ENCODE data around the gene BRIP1. TPM values are rescaled to one million over a fixed set of nuclear protein-coding genes. Genes with fewer than 3 reads are reported as not detected.
A peak's percentile ranks its signal among the peaks of the same experiment; 100 is the strongest.

BRIP1 gene
- total and polyA plus RNA-seq, 2 experiments from 2014 or later: 2.2 to 4.0 TPM

GRCh38 chr17:61639818-61640217, 223.5 kb downstream of the BRIP1 start:
- H3F3A ChIP-seq (ENCODE audit: insufficient read depth): no peaks in the 10 kb centered on the region
- H3K79me2 ChIP-seq (ENCODE audit: insufficient read depth): no peaks in the 10 kb centered on the region
- no peaks in the 10 kb centered on the region for H3K27me3 ChIP-seq (replicated peaks; ENCODE audit: insufficient read depth)
- no peak overlapping the region for H3K9ac ChIP-seq
- H4K20me1 ChIP-seq (ENCODE audit: insufficient read depth): no peaks in the 10 kb centered on the region
- H3K4me2 ChIP-seq (ENCODE audit: unreplicated experiment): no peak overlapping the region
- 76 to 86% methylated on average over 1 of the region's 1 CpG for WGBS, 2 experiments (ENCODE audit: low coverage in 1 of 2, low lambda C conversion rate in 2 of 2, missing lambda C conversion rate in 2 of 2)
- in situ Hi-C loops (cut with MboI): loop anchor here (25.0 kb wide), 1 partner anchor 472 kb away; no protein-coding TSS in a partner anchor
- no peaks in the 10 kb centered on the region for H3K4me1 ChIP-seq (ENCODE audit: insufficient read depth)
- no peak overlapping the region for H3K4me3 ChIP-seq
- TF ChIP-seq EZH2phosphoT487 (IDR thresholded peaks at IDR 0.05; ENCODE audit: insufficient read depth, low read depth) (no peak), EZH2 (IDR thresholded peaks at IDR 0.05; ENCODE audit: insufficient read depth, poor library complexity, severe bottlenecking) (no peak)
- H3K36me3 ChIP-seq (ENCODE audit: low read depth): no peaks in the 10 kb centered on the region
- H3K9me2 ChIP-seq (ENCODE audit: insufficient read depth): no peaks in the 10 kb centered on the region
- H3K9me3 ChIP-seq (ENCODE audit: low read depth): no peaks in the 10 kb centered on the region
- no peak overlapping the region for H3K27ac ChIP-seq
- DNase-seq: no peak
- H2AFZ ChIP-seq: no peak overlapping the region

DNA sequence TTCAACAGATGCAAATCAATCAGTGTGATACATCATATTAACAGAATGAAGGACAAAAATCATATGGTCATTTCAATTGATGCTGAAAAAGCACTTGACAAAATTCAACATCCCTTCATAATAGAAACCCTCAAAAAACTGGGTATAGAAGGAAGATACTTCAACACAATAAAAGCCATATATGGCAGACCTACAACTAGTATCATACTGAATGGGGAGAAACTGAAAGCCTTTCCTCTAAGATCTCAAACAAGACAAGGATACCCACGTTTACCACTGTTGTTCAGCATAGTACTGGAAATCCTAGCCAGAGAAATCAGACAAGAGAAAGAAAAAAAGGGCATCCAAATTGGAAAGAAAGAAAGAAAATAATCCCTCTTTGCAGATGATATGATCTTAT, 225.2 kb downstream of the BRIP1 start:
- TF ChIP-seq EZH2 (IDR thresholded peaks at IDR 0.05; ENCODE audit: insufficient read depth, poor library complexity, severe bottlenecking) (no peak), EZH2phosphoT487 (IDR thresholded peaks at IDR 0.05; ENCODE audit: insufficient read depth, low read depth) (no peak)
- H3K36me3 ChIP-seq (ENCODE audit: low read depth): no peaks in the 10 kb centered on the region
- WGBS, 2 experiments (ENCODE audit: low coverage in 1 of 2, low lambda C conversion rate in 2 of 2, missing lambda C conversion rate in 2 of 2): 39 to 47% methylated on average over 1 of the region's 1 CpG
- no peak for DNase-seq
- no peaks in the 10 kb centered on the region for H4K20me1 ChIP-seq (ENCODE audit: insufficient read depth)
- H3K79me2 ChIP-seq (ENCODE audit: insufficient read depth): no peaks in the 10 kb centered on the region
- no peak overlapping the region for H2AFZ ChIP-seq
- in situ Hi-C loops (cut with MboI): loop anchor here (25.0 kb wide), 1 partner anchor 474 kb away; no protein-coding TSS in a partner anchor
- no peaks in the 10 kb centered on the region for H3K9me3 ChIP-seq (ENCODE audit: low read depth)
- H3K9me2 ChIP-seq (ENCODE audit: insufficient read depth): no peaks in the 10 kb centered on the region
- no peaks in the 10 kb centered on the region for H3F3A ChIP-seq (ENCODE audit: insufficient read depth)
- no peak overlapping the region for H3K9ac ChIP-seq
- H3K4me3 ChIP-seq: no peak overlapping the region
- no peak overlapping the region for H3K27ac ChIP-seq
- no peak overlapping the region for H3K4me2 ChIP-seq (ENCODE audit: unreplicated experiment)
- H3K4me1 ChIP-seq (ENCODE audit: insufficient read depth): no peaks in the 10 kb centered on the region
- H3K27me3 ChIP-seq (replicated peaks; ENCODE audit: insufficient read depth): no peaks in the 10 kb centered on the region

- Histone ChIP-seq H4K20me1 (ENCODE audit: insufficient read depth) (no peaks in the 10 kb centered on the region), H3K9me2 (ENCODE audit: insufficient read depth) (no peaks in the 10 kb centered on the region), H3K27ac (no peak overlapping the region), H3K36me3 (ENCODE audit: low read depth) (no peaks in the 10 kb centered on the region), H3K9ac (no peak overlapping the region), H3F3A (ENCODE audit: insufficient read depth) (no peaks in the 10 kb centered on the region), H3K9me3 (ENCODE audit: low read depth) (no peaks in the 10 kb centered on the region), H3K79me2 (ENCODE audit: insufficient read depth) (no peaks in the 10 kb centered on the region), H2AFZ (no peak overlapping the region), H3K4me3 (no peak overlapping the region), H3K27me3 (replicated peaks; ENCODE audit: insufficient read depth) (no peaks in the 10 kb centered on the region), H3K4me2 (ENCODE audit: unreplicated experiment) (no peak overlapping the region), H3K4me1 (ENCODE audit: insufficient read depth) (no peaks in the 10 kb centered on the region)
- TF ChIP-seq EZH2phosphoT487 (IDR thresholded peaks at IDR 0.05; ENCODE audit: insufficient read depth, low read depth) (no peak), EZH2 (IDR thresholded peaks at IDR 0.05; ENCODE audit: insufficient read depth, poor library complexity, severe bottlenecking) (no peak)
- WGBS, 2 experiments (ENCODE audit: low coverage in 1 of 2, low lambda C conversion rate in 2 of 2, missing lambda C conversion rate in 2 of 2): 10% methylated on average over 3 of the region's 3 CpGs
- peak; percentile 60 for DNase-seq
- in situ Hi-C loops (cut with MboI): loop anchor here (25.0 kb wide), 1 partner anchor 476 kb away; no protein-coding TSS in a partner anchor
These were observed 227.4 kb downstream of the BRIP1 start for GRCh38 chr17:61635913-61636432.

DNA sequence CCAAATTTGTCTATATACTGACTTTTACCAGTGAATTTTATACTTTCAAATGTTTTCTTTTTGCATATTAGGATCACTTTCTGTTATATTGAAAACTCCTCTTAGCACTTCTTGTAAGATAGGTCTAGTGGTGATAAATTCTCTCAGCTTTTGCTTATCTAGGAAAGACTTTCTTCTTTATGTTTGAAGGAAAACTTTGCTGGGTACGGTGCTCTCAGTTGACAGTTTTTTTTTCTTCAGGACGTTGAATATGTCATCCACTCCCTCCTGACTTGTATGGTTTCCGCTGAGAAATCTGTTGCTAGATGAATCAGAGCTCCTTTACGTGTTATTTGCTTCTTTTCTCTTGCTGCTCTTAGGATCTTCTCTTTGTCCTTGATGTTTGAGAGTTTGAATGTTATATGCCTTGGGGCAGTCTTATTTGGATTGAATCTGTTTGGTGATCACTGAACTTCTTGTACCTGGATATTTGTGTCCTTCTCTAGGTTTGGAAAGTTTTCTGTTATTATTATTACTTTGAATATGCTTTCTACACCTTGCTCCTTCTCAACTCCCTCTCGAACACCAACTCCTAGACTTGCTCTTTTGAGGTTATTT, 228.3 kb downstream of the BRIP1 start:
- Histone ChIP-seq H4K20me1 (ENCODE audit: insufficient read depth) (no peaks in the 10 kb centered on the region), H3K4me1 (ENCODE audit: insufficient read depth) (no peaks in the 10 kb centered on the region), H3F3A (ENCODE audit: insufficient read depth) (no peaks in the 10 kb centered on the region), H3K36me3 (ENCODE audit: low read depth) (no peaks in the 10 kb centered on the region), H3K27ac (no peak overlapping the region), H3K79me2 (ENCODE audit: insufficient read depth) (no peaks in the 10 kb centered on the region), H3K4me2 (ENCODE audit: unreplicated experiment) (no peak overlapping the region), H2AFZ (no peak overlapping the region), H3K4me3 (no peak overlapping the region), H3K9me2 (ENCODE audit: insufficient read depth) (no peaks in the 10 kb centered on the region), H3K27me3 (replicated peaks; ENCODE audit: insufficient read depth) (no peaks in the 10 kb centered on the region), H3K9ac (no peak overlapping the region), H3K9me3 (ENCODE audit: low read depth) (no peaks in the 10 kb centered on the region)
- 39 to 47% methylated on average over 5 of the region's 5 CpGs for WGBS, 2 experiments (ENCODE audit: low coverage in 1 of 2, low lambda C conversion rate in 2 of 2, missing lambda C conversion rate in 2 of 2)
- in situ Hi-C loops (cut with MboI): loop anchor here (5.0 to 25.0 kb wide), 2 partner anchors 207 to 477 kb away; no protein-coding TSS in a partner anchor
- no peak for TF ChIP-seq EZH2phosphoT487 (IDR thresholded peaks at IDR 0.05; ENCODE audit: insufficient read depth, low read depth)
- TF ChIP-seq EZH2 (IDR thresholded peaks at IDR 0.05; ENCODE audit: insufficient read depth, poor library complexity, severe bottlenecking): no peak
- DNase-seq: peak; percentile 12

All from GM23248 (cell line).